GM21360 (cell line): ENCODE measurements around the gene IKZF1.

Experiments used
- ATAC-seq: cut with Tn5 transposase; IDR thresholded peaks from one replicate; pipeline ENCODE4 v1.9.1; 2021; ENCODE audit warnings: mild to moderate bottlenecking, moderate library complexity; ENCODE audit not compliant: unreplicated experiment

The IKZF1 gene

GRCh38 chr7:50304129-50304910 is at the start of gene IKZF1:
Gene IKZF1, plus strand, starts transcription at chr7:50304716. Its CDS starts 14,346 bp downstream, at chr7:50319062.
- ATAC-seq, result peak; percentile 35

- no peak for ATAC-seq
Observed at GRCh38 chr7:50261593-50261992, 42.9 kb upstream of the IKZF1 start.

GRCh38 chr7:50262446-50262845 is 42.1 kb upstream of the IKZF1 start:
- peak; percentile 3 for ATAC-seq

- peak; percentile 59 for ATAC-seq
Observed at GRCh38 chr7:50262916-50263690, 41.4 kb upstream of the IKZF1 start.

- no peak for ATAC-seq
Observed at GRCh38 chr7:50264908-50265307, 39.6 kb upstream of the IKZF1 start.

- ATAC-seq, result no peak
Observed at GRCh38 chr7:50265968-50266634, 38.4 kb upstream of the IKZF1 start.

GRCh38 chr7:50266635-50267386 is 37.7 kb upstream of the IKZF1 start:
- ATAC-seq, result peak; percentile 42

- ATAC-seq, result no peak
Observed at GRCh38 chr7:50267525-50268041, 36.9 kb upstream of the IKZF1 start.

GRCh38 chr7:50268223-50268622 is 36.3 kb upstream of the IKZF1 start:
- ATAC-seq, result no peak

- ATAC-seq, result no peak
Observed at GRCh38 chr7:50268990-50269389, 35.5 kb upstream of the IKZF1 start.

- ATAC-seq, result peak; percentile 20
Observed at GRCh38 chr7:50270531-50271018, 33.9 kb upstream of the IKZF1 start.

GRCh38 chr7:50272808-50273207 is 31.7 kb upstream of the IKZF1 start:
- ATAC-seq, result no peak

GRCh38 chr7:50273301-50273700 is 31.2 kb upstream of the IKZF1 start:
- ATAC-seq, result no peak

GRCh38 chr7:50273870-50274269 is 30.6 kb upstream of the IKZF1 start:
- no peak for ATAC-seq

GRCh38 chr7:50274361-50274760 is 30.2 kb upstream of the IKZF1 start:
- no peak for ATAC-seq

- ATAC-seq, result no peak
Observed at GRCh38 chr7:50275430-50275829, 29.1 kb upstream of the IKZF1 start.

- ATAC-seq, result no peak
Observed at GRCh38 chr7:50276483-50276882, 28.0 kb upstream of the IKZF1 start.

- ATAC-seq, result no peak
Observed at GRCh38 chr7:50278120-50278519, 26.4 kb upstream of the IKZF1 start.

- peak; percentile 94 for ATAC-seq
Observed at GRCh38 chr7:50281680-50282445, 22.7 kb upstream of the IKZF1 start.
